Mucosa of rectum (tissue), 2 donors: ENCODE results near the gene TVP23C.
"Not testable (repeated sequence)": the region's sequence is repeated elsewhere in the genome, so short reads cannot be mapped to it uniquely, and the experiment has no call there.

Experiments
- H3K27ac ChIP-seq, 2 donors: one replicate each; pipeline ENCODE4 v1.7.0; 2013; ENCODE audit warnings: inconsistent platforms in 2 of 2, low read depth in 2 of 2, low read length in 2 of 2
- H3K27me3 ChIP-seq, 2 donors: one replicate each; pipeline ENCODE4 v1.7.0; 2013; ENCODE audit warnings: low read length in 2 of 2; ENCODE audit not compliant: control insufficient read depth in 2 of 2, insufficient read depth in 2 of 2
- H3K36me3 ChIP-seq, 2 donors: one replicate each; pipeline ENCODE4 v1.7.0; 2013; ENCODE audit warnings: low read length in 2 of 2; ENCODE audit not compliant: control insufficient read depth in 2 of 2, insufficient read depth in 2 of 2
- H3K4me1 ChIP-seq, 2 donors: one replicate each; pipeline ENCODE4 v1.7.0; 2013; ENCODE audit warnings: low read length in 2 of 2, mild to moderate bottlenecking in 1 of 2; ENCODE audit not compliant: control insufficient read depth in 2 of 2, insufficient read depth in 2 of 2
- H3K4me3 ChIP-seq, 2 donors: one replicate each; pipeline ENCODE4 v1.7.0; 2013; ENCODE audit warnings: low read length in 2 of 2
- H3K9ac ChIP-seq, 2 donors: one replicate each; pipeline ENCODE4 v1.7.0; 2013; ENCODE audit warnings: low read length in 2 of 2, low read depth in 1 of 2, mild to moderate bottlenecking in 1 of 2
- H3K9me3 ChIP-seq, 2 donors: one replicate each; pipeline ENCODE4 v1.7.0; 2013; ENCODE audit warnings: low read length in 2 of 2; ENCODE audit not compliant: control insufficient read depth in 2 of 2
- donor health status: healthy.
- donor health status: Normal muscosa, but diverticular disease.

TVP23C gene

DNA sequence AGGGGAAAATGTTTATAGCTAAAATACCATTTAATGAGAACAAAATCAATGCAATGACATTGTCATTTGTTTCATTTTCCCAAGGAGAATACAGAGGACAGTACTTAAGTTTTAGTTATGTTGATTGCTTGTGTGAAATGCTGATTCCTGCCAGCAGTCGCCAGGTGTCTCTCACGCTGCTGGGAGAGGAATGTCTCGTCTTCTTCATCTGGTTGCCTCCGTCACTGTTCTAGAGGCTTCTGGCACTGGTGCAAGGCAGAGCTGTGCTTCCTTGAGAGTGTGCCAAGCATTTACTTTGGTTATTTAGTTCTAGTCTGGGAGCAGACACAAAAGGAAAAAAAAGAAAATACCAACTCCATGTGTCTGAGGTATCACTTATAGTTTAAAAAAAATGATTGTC lies 10.6 kb upstream of the TVP23C start:
- not testable (repeated sequence) for H3K9me3 ChIP-seq, H3K27ac ChIP-seq, H3K4me3 ChIP-seq, H3K27me3 ChIP-seq, H3K4me1 ChIP-seq, H3K9ac ChIP-seq, H3K36me3 ChIP-seq

DNA sequence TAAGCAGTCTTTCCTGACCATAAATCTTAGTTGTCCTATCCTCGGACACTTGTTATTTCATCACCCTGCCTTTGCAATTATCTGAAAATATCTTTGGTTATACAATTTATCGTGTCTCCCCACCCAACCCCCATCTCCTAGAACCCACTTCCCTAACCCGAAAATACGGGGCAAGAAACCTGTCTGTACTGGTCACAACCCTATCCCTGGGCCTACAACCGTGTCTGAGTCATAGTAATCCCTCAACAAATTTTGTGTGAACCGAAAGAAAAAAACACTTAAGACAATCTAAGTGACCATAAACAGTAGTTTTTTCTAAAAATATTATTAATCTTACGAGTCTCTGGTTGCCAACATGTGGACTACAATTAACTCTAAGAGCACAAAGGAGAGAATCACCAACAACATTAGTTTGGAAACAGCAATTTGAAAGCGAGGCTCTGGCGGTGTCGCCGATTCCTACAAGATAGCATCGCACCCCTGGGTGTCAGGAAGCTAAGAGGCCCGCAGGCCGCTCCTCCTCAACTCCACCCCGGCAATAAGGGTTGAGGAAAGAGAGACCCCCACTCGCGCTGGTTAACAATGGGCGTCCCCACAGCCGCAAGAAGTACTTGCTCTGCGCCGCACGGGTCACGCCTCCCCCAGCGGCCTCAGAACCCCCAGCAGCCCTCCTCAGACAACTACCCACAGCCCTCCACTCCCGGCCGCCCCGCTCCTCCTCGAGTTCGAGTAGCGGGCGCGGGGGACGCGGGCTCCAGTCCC lies 489 bp downstream of the TVP23C start:
- peak overlapping the region in 1 of 2 donors; percentile 78 for H3K9ac ChIP-seq
- peak overlapping the region; percentile 71 to 78 for H3K4me3 ChIP-seq
- peak overlapping the region; percentile 70 to 74 for H3K27ac ChIP-seq
- H3K9me3 ChIP-seq, H3K4me1 ChIP-seq, H3K36me3 ChIP-seq, H3K27me3 ChIP-seq: not testable (repeated sequence)

DNA sequence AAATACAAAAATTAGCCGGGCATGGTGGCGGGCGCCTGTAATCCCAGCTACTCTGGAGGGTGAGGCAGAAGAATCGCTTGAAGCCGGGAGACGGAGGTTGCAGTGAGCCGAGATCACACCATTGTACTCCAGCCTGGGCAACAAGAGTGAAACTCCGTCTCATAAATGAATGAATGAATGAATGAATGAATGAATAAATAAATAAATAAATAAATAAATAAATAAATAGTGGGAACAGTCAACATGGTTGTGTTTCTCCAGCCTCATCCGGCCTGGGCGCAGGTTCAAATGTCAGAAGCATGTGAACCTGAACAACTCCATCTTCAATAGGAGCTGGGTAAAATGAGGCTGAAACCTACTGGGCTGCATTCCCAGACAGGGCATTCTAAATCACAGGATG lies 1.8 kb downstream of the TVP23C start:
- H3K4me3 ChIP-seq, H3K27ac ChIP-seq, H3K4me1 ChIP-seq, H3K9ac ChIP-seq, H3K9me3 ChIP-seq, H3K27me3 ChIP-seq, H3K36me3 ChIP-seq: not testable (repeated sequence)

DNA sequence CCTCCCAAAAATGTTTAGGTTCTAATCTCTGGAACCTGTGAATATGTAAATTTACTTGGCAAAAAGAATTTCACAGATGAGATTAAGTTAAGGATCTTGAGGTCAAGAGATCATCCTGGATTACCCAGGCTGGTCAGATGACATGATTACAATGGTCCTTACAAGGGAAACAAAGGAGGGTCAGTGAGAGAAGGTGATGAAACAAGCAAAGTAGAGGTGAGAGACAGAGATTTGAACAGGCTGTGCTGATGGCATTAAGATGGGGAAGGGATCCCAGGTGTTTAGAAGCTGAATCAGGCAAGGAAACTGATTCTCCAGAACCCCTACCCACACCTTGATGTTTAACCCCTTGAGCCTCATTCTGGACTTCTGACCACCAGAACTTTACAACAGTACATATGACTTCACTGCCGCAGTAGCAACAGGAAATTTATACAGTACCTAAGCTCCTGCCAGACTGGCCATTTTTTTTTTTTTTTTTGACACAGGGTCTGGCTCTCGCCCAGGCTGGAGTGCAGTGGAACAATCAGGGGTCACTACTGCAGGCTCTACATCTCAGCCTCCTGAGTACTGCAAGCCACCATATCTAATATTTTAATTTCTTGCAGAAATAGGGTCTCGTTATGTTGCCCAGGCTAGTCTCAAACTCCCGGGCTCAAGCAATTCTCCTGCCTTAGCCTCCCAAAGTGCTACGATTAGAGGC lies 4.7 kb downstream of the TVP23C start:
- H3K27ac ChIP-seq, H3K36me3 ChIP-seq, H3K4me3 ChIP-seq, H3K9me3 ChIP-seq, H3K9ac ChIP-seq, H3K27me3 ChIP-seq, H3K4me1 ChIP-seq: not testable (repeated sequence)

DNA sequence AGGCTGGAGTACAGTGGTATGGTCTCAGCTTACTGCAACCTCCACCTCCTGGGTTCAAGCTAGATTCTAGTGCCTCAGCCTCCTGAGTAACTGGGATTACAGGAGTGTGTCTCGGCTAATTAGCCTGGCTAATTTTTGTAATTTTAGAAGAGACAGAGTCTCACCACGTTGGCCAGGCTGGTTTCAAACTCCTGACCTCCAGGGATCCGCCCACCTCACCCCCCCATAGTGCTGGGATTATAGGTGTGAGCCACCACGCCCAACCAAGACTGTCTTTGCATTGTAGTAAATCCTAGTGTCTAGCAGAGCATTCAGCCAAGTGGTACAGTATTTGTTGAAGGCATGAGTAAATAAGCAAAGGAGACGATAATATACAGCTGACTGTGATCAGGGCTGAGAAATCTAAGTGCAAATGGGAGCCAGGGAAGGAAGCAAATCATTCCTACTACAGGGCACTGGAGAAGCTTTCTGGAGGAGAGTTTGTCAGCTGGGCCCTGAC lies 5.9 kb downstream of the TVP23C start:
- not testable (repeated sequence) for H3K36me3 ChIP-seq, H3K27ac ChIP-seq, H3K4me1 ChIP-seq, H3K27me3 ChIP-seq, H3K9ac ChIP-seq, H3K4me3 ChIP-seq, H3K9me3 ChIP-seq

DNA sequence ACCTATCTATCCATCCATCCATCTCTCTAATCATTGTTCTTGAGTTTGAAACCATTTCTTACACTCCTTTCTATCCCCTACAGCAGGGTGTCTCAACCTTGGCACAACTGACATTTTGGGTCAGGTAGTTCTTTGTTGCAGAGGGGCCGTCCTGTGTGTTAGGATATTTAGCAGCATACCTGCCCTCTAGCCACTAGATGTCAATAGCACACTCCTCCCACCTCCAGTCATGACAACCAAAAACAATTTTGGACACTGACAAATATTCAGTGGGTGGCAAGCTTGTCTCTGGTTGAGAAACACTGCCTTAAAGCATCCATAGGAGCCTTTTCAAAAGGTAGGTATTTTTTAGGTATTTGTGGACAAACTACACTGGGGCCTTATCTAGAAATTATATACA lies 10.4 kb downstream of the TVP23C start:
- H3K4me3 ChIP-seq, H3K27ac ChIP-seq, H3K4me1 ChIP-seq, H3K9ac ChIP-seq, H3K27me3 ChIP-seq, H3K36me3 ChIP-seq, H3K9me3 ChIP-seq: not testable (repeated sequence)

DNA sequence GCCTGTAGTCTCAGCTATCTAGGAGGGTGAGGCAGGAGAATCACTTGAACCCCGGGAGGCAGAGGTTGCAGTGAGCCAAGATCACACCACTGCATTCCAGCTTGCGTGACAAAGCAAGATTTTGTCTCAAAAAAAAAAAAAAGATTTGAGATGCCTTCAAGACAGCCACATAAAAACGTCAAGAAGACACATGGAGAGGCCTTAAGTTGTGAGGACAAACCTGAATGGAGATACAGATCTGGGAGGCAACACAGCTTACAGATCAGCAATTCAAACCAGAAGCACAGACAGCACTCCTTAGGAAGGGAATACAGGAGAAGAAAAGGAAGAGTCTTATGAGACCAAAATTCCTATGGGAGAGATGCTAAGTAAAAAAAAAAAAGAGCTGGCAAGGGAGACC lies 13.7 kb downstream of the TVP23C start:
- not testable (repeated sequence) for H3K27me3 ChIP-seq

DNA sequence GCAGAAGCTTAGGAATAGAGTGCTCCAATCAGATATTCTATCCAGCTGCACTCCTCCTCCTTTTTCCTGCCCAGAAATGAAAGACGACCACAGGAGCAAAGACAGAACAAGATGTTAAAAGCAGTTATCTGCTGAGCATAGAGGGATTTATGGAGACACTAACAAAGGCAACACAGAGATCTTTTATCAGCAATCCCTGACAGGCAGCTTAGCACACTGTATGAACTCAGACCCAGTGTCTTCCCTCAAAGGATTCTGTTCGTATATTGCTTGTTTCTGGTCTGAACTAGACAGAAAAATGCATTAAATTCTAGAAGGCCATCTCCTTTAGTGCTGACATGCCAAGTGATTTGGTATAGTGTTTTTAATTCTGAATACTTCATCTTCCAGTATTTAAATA lies 16.7 kb downstream of the TVP23C start:
- H3K27ac ChIP-seq, H3K9ac ChIP-seq, H3K4me3 ChIP-seq, H3K4me1 ChIP-seq, H3K27me3 ChIP-seq, H3K36me3 ChIP-seq, H3K9me3 ChIP-seq: not testable (repeated sequence)

More for the DNA sequence above, 13.7 kb downstream of the TVP23C start:
- H3K9ac ChIP-seq, H3K36me3 ChIP-seq, H3K9me3 ChIP-seq, H3K27ac ChIP-seq, H3K4me1 ChIP-seq, H3K4me3 ChIP-seq: not testable (repeated sequence)

DNA sequence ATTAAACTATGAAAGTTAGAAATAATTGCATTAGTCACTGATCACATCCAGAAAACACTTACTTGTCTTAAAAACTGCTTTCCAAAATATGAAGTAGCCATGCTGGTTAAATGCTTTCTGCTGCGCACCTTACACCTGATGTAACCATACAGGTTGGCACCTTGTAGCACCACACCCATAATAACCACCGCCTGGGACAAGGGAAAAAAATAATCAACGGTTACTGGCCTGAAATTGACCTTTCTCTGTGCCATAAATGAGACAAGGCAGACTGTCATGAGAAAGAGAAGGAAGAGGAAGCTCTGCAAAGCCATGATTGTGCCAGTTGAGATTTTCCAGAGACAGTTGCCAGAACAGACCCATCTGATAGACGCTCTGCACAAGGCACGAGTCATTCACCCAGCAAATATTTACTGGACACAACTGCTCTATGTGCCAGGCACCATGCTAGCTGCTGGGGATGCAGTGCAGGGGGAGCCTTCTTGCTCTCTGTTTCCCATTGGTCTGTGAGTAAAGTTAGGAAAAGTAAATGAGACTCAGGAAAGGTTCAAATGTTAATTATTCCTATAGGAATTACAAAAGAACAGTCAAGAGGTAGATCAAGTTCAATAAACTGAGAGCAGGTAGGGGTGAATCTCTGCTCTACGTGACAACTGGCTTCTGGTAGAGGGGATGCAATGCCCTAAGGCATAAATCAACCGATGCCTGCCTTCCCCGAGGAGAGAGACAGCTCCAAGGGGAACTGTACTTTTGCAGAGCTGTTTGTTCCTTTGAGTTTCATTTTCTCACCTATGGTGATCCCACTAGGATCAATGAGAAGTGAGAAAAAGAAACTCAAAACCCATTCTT lies 22.7 kb downstream of the TVP23C start:
- not testable (repeated sequence) for H3K27me3 ChIP-seq, H3K9ac ChIP-seq, H3K9me3 ChIP-seq, H3K4me3 ChIP-seq, H3K36me3 ChIP-seq, H3K4me1 ChIP-seq
- peak overlapping the region; percentile 68 to 78 for H3K27ac ChIP-seq

DNA sequence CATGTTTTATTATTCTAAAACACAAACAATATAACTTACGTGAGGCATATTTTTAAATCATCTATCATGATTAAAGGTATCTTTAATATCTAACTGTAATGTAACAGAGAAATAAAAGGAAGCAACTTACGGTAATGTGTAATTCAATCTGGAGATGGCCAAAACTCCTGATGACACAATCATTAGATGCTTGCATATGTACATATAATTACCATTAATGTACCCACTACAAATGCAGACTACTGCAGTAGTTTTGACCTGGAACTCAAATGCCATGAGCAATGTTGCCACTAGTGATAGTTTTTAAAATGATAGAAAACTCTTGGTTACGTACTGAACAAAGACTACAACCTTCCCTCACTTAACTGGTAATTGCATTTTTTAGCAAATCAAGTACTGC lies 30.2 kb downstream of the TVP23C start:
- not testable (repeated sequence) for H3K4me1 ChIP-seq, H3K9me3 ChIP-seq, H3K27me3 ChIP-seq, H3K9ac ChIP-seq, H3K27ac ChIP-seq, H3K36me3 ChIP-seq, H3K4me3 ChIP-seq
